Stimulated activated CD8-positive, alpha-beta memory T cell treated with anti-CD3 and anti-CD28 coated beads, Interleukin-4, amount 100 ng/mL, for 24 hours (primary cell): ENCODE measurements around the gene EVPL.
"Not testable (repeated sequence)": the region's sequence is repeated elsewhere in the genome, so short reads cannot be mapped to it uniquely, and the experiment has no call there.

ENCODE experiments used
- DNase-seq: peaks from one replicate; pipeline ENCODE4 v3.0.0-alpha.2; 2020; ENCODE audit warnings: low read depth

The EVPL gene

GRCh38 chr17:76027159-76027839, at the start of gene EVPL:
Gene EVPL (minus strand): TSS chr17:76027306. CDS start chr17:76027198, 108 bp downstream.
- no peak for DNase-seq

DNA sequence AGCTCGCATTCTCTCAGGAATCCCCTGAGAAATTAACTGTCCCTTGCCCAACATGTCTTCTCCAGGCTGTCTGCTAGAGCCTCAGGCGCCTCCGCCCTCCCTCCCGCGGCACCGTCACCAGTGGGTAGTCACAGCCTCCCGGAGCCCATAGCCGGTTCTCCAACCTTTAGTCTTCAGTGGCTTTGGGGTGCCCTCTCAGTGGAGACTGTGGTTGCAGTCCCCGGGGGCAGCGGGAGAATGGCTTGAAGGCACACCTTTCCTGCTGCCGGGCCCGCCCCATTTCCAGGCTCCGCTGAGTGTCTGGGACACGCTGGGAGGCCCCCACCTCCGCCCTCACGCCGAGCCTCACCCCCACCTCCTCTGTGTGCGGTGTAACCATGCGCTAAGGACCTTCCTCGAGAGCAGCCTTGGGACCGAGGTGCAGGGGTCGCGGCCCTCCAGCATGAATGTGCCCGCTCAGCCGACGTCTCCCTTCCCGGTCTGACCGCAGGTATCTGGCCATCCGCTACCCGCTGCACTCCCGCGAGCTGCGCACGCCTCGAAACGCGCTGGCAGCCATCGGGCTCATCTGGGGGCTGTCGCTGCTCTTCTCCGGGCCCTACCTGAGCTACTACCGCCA, 49.1 kb upstream of the EVPL start:
- no peak for DNase-seq

GRCh38 chr17:76075364-76076145, 48.4 kb upstream of the EVPL start:
- DNase-seq = no peak

GRCh38 chr17:76074390-76075363, 47.6 kb upstream of the EVPL start, which contains the start of gene GALR2:
Gene GALR2 (plus strand): TSS chr17:76074781. CDS start chr17:76074884, 103 bp downstream.
- no peak for DNase-seq

GRCh38 chr17:76072148-76072858, 45.2 kb upstream of the EVPL start, which contains the start of gene SRP68:
Gene SRP68 (minus strand): TSS chr17:76072517. CDS start chr17:76072491, 26 bp downstream.
- DNase-seq = peak; percentile 80

- DNase-seq = no peak
These were observed 44.5 kb upstream of the EVPL start for GRCh38 chr17:76071531-76072147.

DNA sequence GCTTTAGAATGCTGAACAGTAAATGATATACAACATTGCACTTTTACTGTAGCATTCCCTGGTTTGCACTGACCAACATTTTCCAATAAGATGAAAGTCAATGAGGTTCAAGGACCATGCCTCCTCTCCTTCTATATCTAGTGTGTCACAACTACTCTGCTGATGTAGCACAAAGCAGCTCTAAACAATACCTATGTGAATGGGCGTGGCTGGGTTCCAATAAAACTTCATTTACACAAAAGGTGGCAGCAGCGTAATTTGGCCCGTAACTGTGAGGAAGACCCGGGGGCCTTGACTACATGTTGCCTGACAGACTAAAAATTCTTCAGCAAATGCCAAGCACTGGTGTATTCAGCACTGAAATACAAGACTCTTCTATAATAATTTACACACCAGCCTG, 38.7 kb upstream of the EVPL start:
- DNase-seq = no peak

- DNase-seq = no peak
These were observed 36.9 kb upstream of the EVPL start for GRCh38 chr17:76063875-76064546.

GRCh38 chr17:76058264-76058663, 31.2 kb upstream of the EVPL start:
- not testable (repeated sequence) for DNase-seq

DNA sequence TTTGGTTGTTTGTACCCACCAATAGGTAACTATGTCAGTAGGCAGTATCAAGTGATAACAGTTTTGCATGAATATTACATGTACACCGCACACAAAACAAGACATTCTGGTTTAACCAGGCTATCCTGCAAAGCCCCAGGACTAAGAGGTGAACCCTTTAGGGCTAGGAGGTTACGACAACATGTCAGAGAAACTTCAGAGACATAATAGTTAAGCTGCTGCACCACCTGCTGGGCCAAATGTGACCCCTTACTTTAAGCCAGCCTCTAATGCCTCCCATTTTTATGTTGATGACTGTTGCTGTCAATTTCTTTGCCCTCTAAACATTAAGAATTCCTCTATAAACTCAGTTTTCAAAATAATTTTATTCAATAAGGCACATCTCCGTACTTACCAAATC, 29.8 kb upstream of the EVPL start:
- no peak for DNase-seq

DNA sequence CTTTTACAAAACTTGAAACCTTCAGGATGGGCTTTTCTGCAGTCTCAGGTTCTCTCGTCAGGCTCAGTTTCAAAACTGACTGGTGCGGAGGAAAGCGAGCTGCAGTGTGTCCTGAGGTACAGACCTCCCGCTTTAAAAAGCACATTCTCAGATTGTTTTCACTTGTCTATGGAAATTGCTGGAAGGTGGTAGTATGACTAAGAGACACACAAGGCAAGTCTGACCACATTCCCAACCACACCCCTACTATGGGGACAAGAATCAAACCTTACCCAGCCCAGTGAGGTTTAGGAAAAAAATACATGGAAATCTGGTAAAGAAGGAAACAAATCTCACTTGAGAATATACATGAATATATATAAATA, 27.0 kb upstream of the EVPL start:
- no peak for DNase-seq

- no peak for DNase-seq
These were observed 26.4 kb upstream of the EVPL start for GRCh38 chr17:76053246-76054111.

- no peak for DNase-seq
These were observed 24.5 kb upstream of the EVPL start for GRCh38 chr17:76051561-76051960.

DNA sequence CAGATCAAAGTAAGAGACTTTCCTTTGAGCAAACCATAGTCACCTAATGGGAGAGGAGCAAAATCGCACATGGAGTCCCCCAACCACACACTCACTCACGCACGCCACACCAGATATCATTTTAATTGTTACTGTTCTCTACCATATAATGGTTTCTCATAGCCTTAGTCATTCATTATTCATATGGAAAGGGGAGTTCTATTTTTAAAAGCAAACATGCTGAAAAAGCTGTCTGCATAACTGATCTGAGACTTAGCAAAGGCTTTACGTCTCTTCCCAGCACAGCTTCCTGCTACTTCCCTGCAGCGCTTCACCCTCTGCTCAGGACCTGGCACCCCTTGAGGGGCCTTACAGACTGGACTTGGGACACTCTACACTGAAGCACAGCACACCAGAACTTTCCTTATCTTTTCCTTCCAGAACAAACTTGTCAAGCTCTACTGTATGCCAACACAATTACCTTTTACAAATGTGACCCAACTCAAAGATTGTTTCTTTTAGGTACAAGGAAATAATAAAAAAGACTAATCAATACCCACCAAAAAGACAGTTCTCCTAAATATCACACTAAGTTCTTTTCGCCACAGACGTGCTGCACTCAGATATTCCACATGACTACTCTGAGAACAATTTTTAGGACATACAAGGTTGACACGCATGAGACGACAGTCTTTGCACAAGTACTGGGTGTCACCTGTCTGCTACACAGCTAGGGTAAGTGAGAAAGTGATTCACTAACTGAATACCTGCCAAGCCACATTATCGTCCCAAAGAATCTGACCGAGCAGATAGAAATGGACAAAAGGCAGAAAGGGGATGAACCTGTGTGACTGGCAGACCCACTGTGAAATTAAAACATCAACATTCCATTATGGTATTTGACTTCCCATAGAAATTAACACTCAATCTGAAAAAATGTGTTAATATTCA, 23.7 kb upstream of the EVPL start:
- no peak for DNase-seq

DNA sequence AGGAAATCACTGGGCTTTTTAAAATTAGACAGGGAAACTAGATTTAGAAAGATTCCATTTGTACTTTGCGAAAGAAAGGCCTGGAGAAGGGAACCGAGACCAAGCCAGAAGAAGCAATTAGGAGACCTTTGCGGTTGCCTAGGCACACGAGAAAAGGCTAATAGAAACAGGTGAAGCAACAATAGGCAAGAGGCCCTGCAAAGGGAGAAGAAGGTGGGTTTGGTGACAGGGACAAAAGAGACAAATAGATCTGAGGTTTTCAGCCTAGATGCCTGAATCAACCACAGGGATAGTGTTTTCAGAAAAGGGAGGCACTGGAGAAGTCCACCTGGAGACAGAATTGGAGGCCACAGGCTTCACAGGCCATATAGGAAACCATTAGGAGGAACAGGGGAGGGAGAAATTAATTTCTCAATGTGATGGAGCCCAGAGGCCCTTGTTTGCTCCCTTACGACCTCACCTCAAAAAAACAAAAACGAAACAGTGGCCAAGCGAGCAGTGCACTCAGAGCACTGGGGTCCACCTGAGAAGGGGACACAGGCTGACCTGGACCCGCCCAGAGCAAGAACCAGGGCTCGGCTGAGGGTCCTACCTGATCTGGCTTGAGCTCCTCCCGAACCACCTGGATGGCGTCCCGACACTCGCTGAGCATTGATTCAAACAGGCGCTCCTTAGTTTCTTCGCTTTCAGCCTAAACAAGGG, 22.9 kb upstream of the EVPL start:
- DNase-seq = no peak

- DNase-seq = no peak
These were observed 22.1 kb upstream of the EVPL start for GRCh38 chr17:76049239-76049638.

DNA sequence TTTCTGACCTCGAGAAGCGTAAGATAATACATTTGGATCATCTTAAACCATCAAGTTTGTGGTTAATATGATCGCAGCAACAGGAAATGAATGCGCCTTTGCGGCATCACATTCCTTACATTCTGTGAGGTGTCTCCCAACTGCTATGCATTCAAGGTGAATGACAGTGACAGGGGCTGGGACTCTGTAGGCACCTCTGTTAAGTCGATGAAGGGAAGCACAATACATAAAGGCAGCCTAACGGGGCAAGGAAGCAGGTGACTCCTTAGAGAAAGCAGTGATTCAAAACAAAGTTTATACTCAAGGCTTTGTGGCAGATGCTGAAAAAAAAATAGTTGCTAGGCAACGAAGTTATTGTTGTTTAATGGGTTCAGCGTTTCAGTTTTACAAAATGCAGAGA, 21.6 kb upstream of the EVPL start:
- DNase-seq = no peak
